H4 (cell line): ENCODE results near the gene PDCD11. TPM values are rescaled to one million over a fixed set of nuclear protein-coding genes. Genes with fewer than 3 reads are reported as not detected.

Experiments
- DNase-seq: peaks from one replicate; pipeline ENCODE4 v3.0.0-alpha.2; 2015; ENCODE audit warnings: low spot score
- total RNA-seq: library from RNA; depleted of rRNA; stranded (reverse); fragments of >200 nt; shearing (Covaris generic); gene quantifications from 2 replicates; pipeline ENCODE4 v1.2.3, GENCODE V29; 2014

Gene PDCD11
- total RNA-seq, 1 experiment from 2014 or later: 20.0 TPM

- peak; percentile 76 for DNase-seq
Observed at GRCh38 chr10:103451091-103451813, 54.8 kb downstream of the PDCD11 start.

GRCh38 chr10:103451831-103452505 lies 55.5 kb downstream of the PDCD11 start, which contains the start of gene CALHM2:
TSS of gene CALHM2 (minus strand) at chr10:103452370. CDS start at chr10:103449941, 2,429 bp downstream.
- no peak for DNase-seq

GRCh38 chr10:103452506-103453230 lies 56.2 kb downstream of the PDCD11 start:
- no peak for DNase-seq

- DNase-seq: no peak
Observed at GRCh38 chr10:103454026-103454425, 57.6 kb downstream of the PDCD11 start.

GRCh38 chr10:103455235-103455634 lies 58.8 kb downstream of the PDCD11 start:
- no peak for DNase-seq

DNA sequence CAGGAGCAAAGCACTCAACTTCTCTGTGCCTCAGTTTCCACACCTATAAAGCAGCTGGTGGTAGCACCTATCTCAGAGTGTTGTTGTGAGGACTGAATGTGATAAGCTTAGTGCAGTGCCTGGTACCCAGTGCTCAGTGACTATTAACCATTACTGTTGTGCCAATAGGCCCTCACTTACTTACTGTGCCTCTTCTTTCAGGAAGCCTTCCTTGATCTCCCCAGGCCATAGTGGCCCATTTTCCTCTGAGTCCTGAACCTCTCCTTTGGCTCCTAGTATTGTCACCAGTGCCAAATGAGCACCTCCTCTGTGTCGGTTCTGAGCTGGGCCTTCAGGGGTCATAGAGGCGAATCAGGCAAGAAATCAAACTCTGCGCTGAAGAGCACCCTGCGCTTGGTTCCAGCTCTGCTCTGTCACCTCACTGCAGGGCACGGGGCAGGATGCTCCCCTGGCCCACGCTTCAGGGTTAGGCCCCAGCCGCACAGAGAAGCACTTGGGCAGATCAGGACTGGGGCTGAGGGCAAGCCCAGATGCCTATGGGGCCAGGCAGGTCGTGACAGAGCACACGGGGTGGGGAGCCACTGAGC lies 59.7 kb downstream of the PDCD11 start:
- no peak for DNase-seq

- DNase-seq: no peak
Observed at GRCh38 chr10:103457176-103457712, 60.8 kb downstream of the PDCD11 start.

DNA sequence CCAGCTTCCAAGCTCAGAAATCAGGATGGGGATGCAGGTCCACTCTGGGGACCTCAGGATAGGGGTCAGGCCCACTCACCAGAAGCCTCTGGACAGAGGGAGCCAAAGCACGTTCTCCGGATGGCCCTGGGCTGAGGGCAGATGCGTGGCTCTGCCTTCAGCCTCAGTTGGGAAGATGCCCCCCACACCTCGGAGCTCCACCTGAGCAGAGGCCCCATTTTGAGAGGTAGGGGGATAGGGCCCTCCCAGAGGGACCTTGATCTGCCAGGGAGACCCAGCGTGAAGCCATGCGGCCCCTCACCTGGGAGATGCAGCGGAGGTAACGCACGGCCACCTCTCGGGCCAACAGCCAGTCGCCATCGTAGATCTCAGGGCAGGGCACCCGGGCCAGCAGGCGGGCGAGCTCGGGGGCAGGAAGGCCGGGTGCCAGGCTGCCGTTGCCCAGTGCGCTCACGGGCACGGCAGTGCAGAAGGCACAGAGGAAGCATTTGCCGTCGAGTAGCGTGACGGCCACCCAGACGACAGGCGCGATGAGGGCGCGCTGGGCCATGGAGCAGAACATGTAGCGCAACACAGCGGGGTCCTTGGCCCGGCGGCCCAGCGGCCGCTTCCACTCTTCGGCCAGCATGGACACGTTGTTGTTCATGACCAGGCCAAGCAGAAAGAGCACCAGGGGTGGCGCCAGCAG lies 61.6 kb downstream of the PDCD11 start:
- no peak for DNase-seq

DNA sequence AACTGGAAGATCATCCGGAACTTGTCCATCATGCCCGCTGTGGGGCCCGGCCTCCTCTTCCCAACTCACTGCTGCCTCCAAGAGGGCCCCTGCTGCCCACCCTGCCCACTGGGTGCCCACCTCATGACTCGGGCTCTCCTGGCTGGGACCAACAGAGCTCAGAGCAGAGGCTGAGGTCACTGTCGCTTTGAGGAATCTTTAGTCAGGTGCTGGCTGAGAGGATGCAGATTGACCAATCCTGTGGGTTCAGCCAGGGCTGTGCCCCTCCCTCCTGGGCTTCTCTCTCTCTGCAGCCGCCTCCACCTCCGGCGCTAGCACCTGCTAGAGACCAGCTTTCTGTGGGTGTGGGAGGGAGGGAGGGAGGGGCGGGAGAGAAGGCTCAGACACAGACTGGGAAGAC lies 62.3 kb downstream of the PDCD11 start, which contains the start of gene CALHM1:
Gene CALHM1 (minus strand): TSS at position 181 of the 400 bp plus-strand sequence. CDS start 149 bp downstream, at position 32.
- DNase-seq: no peak

- no peak for DNase-seq
Observed at GRCh38 chr10:103459615-103460014, 63.2 kb downstream of the PDCD11 start.

DNA sequence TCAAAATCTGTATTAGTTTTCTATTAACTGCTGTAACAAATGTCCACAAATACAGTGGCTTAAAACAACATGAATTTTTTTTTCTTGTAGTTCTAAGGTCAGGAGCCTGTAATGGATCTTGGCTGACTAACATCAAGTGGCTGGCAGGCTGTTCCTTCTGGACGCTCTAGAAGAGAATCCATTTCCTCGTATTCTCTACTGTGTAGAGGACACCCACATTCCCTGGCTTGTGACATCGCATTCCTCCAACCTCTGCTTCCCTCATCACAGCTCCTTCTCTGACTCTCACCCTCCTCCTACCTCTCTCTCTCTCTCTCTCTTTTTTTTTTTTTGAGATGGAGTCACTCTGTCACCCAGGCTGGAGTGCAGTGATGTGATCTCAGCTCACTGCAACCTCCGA lies 67.1 kb downstream of the PDCD11 start:
- DNase-seq: no peak

GRCh38 chr10:103465411-103466179 lies 69.2 kb downstream of the PDCD11 start:
- no peak for DNase-seq

- DNase-seq: no peak
Observed at GRCh38 chr10:103466734-103467133, 70.3 kb downstream of the PDCD11 start.

DNA sequence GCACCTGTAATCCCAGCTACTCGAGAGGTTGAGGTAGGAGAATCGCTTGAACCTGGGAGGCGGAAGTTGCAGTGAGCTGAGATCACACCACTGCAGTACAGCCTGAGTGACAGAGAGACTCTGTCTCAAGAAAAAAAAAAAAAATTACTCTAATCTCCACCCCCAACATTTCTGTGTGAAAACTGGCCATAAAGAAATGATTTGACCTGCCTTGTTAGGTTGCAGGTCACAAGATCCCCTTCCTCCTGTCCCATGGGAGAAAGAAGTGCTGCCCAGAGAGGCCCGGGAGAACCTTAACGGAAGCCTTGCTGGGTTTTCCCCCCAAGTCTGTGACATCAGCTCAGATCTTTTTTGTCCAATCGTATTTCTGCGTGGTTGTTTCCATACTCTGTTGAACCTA lies 71.0 kb downstream of the PDCD11 start:
- DNase-seq: no peak

GRCh38 chr10:103469201-103469600 lies 72.8 kb downstream of the PDCD11 start:
- no peak for DNase-seq

GRCh38 chr10:103470761-103471653 lies 74.6 kb downstream of the PDCD11 start:
- DNase-seq: no peak

GRCh38 chr10:103472005-103472404 lies 75.6 kb downstream of the PDCD11 start:
- DNase-seq: no peak

GRCh38 chr10:103473261-103473671 lies 76.8 kb downstream of the PDCD11 start:
- no peak for DNase-seq

DNA sequence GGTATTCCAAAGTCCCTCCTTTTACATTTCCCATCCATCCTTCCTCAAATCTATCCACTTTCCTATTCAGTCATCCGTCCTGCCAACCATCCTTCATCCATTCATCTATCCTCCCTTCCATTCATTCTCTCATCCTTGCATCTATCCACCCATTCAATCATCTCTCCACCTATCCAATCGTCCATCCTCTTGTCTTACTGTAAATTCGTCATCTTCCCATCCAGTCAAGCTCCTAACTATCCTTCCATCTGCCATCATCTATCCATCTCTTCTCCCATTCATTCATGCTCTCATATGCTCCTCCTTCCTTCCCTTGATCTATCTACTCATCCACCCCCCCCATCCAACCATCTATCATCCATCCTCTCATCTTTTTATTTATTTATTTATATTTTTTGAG lies 77.7 kb downstream of the PDCD11 start:
- DNase-seq: no peak
